ENCODE measurements around the gene TCP11L2.
"Not testable (repeated sequence)": the region's sequence is repeated elsewhere in the genome, so short reads cannot be mapped to it uniquely, and the experiment has no call there.

TCP11L2 gene

DNA sequence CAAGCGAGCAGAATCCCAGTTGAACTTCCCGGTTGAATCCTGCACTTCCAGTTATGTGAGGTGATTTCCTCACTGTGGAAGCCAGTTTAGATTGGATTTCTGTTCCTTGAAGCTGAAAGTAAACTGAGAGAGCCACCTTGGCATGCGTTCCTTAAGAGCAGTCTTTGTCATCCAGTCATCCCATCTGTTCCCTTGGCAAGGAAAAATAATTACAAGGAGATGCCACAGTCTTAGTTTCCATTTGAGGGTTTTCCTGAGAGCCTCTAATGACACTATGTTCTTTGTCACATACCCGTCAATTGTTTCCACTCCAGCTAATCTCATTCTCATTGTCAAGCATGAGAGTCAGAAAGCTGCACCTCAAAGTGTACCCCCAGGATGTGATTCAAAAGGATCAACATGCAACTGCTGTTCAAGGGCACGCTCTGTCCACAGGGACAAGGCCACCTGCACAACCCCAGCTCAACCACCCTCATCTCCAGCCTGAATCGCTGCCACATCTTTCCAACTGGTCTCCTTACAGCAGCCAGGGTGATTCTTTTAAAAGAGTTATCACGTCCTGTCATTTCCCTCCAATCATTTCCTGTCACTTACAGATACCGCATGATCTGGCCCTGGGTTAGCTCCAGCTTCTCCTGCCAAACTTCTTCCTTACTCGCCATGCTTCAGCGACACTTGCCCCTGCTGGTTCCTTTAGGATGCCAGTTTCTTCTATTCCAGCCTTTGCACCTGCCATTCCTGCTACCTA lies 18.0 kb upstream of the TCP11L2 start:
- no peak for DNase-seq (ENCODE audit: low read depth in 2 of 2)

DNA sequence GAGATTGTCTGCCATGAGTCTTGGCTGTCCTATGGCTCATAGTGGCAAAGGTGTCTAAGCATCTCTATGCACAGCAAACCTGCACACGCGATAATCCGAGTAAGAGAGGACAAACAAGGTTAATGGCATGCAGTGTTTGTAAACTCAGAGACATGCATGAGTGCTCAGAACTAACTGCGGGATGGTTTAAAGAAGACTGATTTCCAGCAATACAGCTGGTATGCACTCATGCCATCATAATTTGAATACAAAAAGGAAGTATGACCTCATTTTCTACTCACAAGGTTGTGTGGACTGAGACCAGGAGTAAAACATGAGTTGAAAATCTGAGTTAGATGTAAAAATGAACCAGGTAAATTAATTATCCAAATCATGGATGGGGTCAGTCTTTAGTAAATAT lies 16.6 kb upstream of the TCP11L2 start:
- no peak for DNase-seq (ENCODE audit: low read depth in 2 of 2)

DNA sequence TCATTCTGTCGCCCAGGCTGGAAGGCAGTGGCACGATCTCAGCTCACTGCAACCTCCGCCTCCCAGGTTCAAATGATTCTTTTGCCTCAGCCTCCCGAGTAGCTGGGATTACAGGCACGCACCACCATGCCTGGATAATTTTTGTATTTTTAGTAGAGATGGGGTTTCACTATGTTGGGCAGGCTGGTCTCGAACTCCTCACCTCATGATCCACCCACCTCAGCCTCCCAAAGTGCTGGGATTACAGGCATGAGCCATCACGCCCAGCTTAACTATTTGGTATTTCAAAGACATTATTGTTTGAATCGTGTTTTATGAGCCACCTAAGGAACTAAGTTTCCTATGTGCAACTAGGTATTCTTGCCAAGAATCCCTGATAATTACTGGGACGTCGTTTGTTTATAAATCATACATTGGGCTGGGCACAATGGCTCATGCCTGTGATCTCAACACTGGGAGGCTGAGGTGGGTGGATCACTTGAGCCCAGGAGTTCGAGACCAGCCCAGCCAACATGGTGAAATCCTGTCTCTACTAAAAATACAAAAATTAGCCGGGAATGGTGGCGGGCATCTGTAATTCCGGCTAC lies 15.9 kb upstream of the TCP11L2 start:
- not testable (repeated sequence) for DNase-seq (ENCODE audit: low read depth in 2 of 2)

DNA sequence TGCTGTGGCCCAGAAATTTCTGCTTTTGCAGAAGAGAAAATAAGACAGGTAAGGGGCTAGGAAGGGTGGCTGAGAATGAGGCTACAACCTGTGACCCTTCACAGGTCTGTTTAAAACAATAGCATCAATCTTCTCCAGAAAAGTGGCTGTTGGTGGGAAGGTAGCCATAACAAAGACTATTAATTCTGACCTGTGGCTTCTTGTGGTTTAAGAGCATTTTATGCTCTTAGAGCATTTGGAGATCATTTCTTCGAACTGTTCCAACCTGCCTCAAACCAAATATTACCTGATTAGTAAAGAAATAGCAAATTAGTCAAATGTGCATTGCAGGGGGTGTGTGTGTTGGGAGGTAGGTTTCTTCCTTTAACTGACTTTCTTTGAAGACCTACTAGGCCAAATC lies 15.2 kb upstream of the TCP11L2 start:
- no peak for DNase-seq (ENCODE audit: low read depth in 2 of 2)

DNA sequence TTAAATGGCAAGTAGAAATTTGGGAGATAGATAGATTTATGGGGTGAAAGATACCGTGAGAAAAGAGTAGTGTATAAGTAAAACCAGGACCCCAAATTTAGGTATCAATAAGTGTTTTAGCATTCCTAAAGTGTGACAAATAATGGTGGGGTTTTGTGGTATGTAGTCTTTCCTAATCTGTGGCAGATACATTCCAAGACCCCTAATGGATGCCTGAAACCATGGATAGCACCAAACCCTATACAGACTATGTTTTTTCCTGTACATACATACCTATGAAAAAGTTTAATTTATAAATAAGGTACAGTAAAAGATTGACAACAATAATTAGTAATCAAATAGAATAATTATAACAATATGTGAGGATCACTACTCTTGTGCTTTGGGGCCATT lies 14.4 kb upstream of the TCP11L2 start:
- DNase-seq (ENCODE audit: low read depth in 2 of 2), result no peak

DNA sequence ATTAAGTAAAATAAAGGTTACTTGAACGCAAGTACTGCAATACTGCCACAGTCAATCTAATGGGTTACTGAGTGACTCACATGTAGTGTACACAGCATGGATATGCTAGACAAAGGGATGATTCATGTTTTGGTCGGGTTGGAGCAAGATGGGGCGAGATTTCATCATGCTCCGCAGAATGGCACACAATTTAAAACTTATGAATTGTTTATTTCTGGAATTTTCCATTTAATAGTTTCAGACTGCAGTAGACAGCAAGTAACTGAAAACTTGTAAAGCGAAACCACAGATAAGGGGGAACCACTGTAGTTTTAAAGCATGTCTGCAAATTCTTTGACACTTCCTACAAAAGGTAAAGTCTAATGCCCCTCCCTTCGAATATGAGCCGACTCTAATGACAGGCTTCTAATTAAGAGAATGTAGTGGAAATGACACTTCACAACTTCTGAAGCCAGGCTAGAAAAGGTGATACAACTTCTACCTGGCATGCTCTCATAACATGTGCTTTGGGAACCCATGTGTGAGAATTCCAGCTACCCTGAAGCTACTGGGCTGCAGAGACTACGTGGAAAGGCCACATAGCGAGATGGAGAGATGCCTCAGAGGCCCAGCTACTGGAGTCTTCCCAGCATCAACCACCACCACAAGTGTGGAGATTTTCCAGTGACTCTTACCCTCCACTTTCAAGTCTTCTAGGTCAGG lies 13.9 kb upstream of the TCP11L2 start:
- DNase-seq (ENCODE audit: low read depth in 2 of 2), result peak in 1 of 2 donors; percentile 11

DNA sequence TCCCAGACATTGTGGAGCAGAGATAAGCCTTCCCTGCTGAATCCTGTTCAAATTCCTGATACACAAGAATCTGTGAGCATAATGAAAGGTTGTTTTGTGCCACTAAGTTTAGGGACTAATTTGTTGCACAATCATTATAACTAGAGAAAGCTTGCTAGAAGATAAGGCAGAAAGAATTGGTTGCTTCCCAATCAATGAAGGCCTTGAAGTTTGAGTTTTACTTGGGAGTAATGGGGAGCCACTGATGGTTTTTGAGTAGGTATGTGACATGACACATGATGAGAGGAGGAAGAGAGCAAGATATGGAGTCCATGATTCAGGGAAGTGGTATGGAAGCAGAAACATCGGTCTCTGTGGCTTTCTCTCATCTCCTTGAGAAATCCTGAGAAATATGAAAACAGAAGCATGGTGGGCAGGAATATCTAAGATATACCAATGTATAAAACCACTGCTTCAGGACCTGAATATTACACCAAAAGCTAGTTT lies 13.3 kb upstream of the TCP11L2 start:
- DNase-seq (ENCODE audit: low read depth in 2 of 2), result no peak

DNA sequence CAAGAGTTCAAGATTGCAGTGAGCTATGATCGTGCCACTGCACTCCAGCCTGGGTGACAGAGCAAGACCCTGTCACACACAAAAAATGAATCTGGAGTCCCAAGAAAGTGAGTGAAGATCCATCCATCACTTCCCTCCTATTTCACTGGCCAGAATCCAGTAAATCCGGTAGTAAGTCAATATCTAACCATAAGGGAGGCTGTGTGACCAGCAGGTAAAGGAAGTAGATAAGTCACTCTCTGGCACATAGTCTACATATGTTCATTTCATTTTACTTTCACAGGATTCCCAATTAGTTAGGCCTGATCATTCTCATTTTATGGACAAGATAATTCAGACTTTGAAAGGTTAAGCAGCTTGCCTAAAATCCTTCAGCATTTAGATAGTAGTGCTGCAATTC lies 11.9 kb upstream of the TCP11L2 start:
- DNase-seq (ENCODE audit: low read depth in 2 of 2), result no peak

DNA sequence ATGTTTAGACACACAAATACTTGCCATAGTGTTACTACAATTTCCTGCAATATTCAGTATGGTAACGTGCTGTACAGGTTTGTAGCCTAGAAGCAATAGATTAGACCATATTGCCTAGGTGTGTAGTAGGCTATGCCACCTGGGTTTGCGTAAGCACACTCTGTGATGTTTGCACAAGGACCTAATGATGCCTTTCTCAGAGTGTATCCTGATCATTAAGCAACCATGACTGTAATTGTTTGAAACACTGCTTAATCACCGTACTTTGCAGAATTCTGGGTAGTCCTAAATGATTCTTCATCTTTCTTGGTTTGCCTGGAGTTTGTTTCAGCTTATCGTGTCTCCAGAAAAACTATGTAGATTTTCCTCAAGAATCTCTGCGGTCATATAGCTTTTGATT lies 11.2 kb upstream of the TCP11L2 start:
- no peak for DNase-seq (ENCODE audit: low read depth in 2 of 2)

DNA sequence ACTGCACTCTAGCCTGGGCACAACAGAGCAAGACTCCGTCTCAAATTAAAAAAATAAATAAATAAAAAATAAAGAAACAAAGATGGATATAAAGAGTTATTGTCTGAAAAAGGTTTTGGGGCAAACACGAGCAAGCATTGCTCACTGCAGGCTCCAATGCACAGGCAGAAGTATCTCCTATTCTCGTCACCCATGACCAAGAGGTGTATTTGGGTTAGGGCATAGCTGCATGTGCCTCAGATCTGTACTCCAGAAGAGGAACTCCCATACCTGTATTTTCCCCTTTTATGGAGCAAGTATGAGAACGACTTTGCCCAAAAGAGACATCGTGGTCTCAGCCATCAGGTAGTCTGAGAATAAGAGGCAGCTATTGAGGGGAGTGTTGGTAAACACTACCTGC lies 10.2 kb upstream of the TCP11L2 start:
- no peak for DNase-seq (ENCODE audit: low read depth in 2 of 2)

DNA sequence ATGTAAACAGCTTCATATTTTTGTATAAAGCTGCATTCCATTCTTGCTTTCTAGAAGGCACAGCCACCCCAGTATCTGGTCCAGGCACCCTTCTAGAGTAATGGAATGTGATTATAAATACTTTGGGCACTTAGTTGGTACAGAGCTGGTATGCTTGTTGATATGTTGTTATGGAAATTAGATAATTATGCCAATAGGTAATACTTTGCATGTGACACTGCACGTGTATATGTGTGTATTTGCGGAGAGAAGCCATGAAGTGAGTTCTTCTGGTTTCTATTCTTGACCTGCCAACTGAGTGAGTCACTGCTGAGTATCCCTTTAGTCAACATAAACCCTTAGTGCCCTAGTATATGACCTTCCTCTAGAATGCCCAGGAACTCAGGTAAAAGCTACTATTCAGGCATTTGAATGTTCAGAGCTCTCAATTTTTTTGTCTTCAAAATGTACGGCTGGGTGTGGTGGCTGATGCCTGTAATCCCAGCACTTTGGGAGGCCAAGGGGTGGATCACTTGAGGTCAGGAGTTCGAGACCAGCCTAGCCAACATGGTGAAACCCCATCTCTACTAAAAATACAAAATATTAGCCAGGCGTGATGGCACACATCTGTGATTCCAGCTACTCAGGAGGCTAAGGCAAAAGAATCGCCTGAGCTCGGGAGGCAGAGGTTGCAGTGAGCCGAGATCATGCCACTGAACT lies 6.2 kb upstream of the TCP11L2 start:
- DNase-seq (ENCODE audit: low read depth in 2 of 2), result no peak

DNA sequence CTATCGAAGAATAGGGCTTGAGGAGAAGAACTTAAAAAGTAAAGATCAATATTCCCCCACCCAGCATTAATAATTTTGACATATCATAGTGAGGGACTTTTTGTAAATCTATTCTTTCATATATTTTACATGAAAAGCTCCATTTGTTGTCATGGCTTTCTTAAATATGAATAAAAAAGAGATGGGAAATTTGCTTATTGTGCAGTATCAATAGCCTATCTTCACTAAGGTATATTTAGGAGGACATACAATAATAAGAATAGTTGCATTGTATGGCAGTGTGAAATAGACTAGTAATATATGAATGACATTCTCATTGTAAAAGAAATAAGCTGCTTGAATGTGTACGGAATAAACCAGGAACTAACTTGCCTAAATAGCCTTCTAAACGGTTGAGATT lies 5.5 kb upstream of the TCP11L2 start:
- DNase-seq (ENCODE audit: low read depth in 2 of 2), result no peak

DNA sequence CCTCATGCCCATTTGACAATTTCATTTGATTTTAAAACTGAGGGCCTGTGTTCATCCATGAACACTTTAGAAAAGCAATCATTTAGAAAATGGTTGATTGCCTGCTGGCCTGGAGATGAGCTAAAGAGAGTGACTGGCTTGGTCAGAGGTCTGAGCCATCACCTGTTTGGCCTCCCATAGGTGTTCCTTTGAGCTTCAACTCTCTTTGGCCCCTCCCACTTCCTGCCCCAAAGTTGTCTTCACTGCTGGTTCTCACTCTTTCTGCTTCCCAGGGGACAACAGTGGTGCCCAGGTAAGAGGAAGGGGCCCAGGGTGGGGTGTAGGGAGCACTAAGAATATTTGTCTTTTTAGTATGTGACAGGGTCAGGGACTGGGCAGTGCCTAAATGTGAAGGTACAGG lies 4.9 kb upstream of the TCP11L2 start:
- DNase-seq (ENCODE audit: low read depth in 2 of 2), result no peak

DNA sequence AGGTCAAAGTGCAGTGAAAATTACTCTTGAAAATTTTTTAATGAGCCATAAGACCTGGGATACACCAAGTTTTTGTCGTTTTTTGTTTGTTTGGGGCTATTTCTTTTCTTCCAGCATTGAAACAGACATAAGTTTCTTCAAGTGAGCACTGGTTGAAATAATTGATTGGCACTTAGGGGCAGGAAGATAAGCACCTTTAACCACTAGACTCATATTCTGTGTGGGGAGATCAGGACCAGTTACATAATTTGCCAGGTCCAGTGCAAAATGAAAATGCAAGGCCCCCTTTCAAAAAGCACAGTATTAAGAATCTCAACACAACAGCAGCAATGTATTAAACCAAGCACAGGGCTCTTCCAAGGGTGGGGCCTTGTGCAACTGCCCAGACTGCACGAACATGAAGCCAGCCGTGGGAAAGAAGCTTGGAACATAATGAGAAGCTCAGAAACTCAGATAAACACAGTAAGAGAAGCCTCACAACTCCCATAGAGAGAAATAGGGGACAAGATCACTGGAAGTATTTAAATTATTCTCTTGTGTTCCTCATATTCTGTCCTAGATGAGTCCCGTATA lies 3.2 kb upstream of the TCP11L2 start:
- DNase-seq (ENCODE audit: low read depth in 2 of 2), result no peak

DNA sequence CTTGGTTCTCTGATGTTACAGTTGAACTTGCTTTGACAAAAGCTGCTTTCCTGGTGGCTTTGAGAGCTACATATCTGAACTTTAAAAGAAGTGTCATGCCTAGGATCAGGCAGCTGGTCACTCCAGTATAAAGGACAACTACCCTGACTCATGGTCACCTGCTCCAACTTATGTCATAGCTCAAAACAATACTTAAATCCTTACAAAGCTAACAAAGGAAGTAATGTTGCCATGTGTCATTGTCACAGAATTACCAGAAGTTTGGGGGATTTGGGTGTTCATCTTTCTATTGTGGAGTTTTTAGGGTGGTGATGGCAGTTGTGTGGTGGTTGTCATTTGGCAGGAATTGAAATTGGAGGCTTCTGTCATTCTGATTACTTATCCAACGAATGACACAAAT lies 1.8 kb upstream of the TCP11L2 start:
- DNase-seq (ENCODE audit: low read depth in 2 of 2), result no peak

DNA sequence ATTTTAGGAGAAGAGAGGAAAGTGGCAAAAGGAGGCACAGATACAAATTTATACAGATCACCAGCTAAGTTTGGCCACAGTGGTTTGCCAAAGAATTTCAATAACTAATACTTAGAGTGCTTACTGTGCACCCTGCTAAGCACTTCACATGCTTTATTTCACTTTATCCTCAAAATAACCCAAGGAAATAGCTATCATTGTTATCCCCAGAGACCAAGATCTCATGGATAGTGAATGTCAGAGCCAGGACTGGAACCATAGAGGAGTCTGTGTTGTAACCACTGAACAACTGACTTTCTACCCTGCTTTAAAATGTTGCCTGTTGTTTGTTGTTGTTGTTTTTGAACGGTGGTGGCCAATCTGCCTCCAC lies 1.3 kb upstream of the TCP11L2 start:
- DNase-seq (ENCODE audit: low read depth in 2 of 2), result no peak

DNA sequence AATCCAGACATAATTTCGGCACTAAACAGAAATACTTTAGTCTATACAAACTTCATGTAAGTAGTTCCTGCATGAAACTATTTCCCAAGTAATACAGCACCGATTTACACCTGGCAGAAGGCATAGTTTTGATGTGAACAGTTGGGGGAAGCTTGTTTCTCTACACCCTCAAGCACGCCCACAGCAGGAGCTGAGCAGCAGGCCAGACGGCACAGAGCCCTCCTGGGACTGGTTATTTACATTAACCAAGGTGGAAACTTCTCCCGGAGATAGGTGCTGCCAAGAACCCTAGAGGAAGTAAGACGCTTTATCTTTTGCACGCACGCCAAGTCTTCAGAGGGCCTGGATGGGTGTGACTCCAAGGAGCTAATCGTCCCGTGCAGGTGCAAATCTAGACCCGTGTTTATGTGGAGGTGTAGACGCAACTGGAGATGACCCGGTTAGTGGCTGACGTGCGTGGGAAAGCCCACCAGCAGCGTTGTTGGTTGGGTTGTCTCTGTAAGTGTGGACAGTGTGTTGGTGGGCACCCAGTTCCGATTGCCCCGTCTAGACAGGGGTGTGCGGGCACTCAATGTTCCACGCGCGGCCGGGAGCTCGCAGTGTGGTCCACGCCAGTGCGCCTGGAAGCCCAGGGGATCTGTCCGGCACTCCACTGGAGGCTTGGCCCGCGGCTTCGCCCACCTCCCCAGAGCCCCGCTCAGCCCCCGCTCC lies 767 bp upstream of the TCP11L2 start:
- DNase-seq (ENCODE audit: low read depth in 2 of 2), result peak; percentile 17 to 40

DNA sequence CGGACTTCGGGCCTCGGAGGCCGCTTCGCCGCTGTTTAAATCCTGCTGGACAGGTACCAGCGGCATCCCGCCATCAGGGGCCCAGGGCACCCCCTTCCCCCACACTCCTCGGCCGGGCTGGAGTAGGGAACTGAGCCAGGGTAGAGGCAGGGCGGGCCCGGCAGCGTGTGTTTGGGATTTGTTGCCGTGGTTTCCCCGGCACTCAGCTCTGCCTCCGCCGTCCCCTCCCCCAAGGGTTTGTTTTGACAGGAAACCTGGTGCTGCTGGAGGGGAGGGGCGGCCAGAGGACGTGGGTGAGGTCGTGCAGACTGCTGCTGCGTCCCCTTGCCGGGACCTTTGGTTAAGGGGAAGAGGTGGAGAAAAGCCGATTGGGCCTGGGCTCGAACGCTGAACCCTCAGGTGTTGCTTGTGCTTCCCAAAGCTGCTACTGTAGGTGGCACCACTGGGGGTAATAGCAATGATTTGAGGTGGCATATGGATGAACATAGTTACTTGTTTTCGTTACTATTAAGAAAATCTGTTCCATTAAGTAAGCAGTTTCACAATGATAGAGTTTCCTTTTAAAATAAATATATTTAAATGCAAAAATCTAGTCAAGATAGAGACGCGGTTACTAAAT lies 778 bp downstream of the TCP11L2 start:
- DNase-seq (ENCODE audit: low read depth in 2 of 2), result peak; percentile 29 to 53

DNA sequence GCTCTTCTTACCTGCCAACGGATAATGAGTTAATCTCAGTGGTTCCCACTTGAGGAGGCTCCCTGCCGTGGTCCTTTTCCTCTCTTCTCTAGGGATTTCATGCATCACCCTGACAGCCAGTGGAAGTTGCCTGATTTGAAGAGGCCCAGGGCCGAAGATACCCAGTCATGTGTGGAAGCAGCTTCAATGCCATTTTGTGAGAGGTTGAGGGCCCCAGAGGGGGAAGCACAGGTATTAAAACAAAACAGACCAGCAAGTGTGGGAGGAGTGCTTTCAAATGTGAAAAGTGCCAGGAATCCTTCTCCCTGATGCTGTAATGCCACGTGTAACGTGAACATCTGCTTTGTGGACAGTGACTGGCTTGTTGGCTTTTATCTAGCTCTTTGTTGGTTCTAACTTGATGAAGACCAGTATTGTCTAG lies 1.5 kb downstream of the TCP11L2 start:
- DNase-seq (ENCODE audit: low read depth in 2 of 2), result no peak

DNA sequence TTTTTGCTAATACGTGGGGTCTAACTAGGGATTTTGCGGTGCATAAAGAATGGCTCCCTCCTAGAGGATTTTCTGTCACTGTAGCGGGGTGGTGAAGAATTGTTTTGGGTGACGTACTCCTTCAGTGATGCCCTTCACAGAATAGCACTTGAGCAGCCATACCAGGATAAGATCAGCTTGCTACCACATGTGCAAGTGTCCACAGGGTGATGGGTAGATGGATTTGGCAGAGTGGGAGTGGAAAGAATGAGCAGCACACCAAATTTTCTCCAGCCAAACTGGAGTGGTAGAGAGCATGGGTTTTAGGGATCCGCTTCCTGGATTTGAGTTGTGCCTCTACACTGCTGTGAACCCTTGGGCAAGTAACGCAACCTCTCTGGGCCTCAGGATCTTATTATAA lies 2.3 kb downstream of the TCP11L2 start:
- no peak for DNase-seq (ENCODE audit: low read depth in 2 of 2)

DNA sequence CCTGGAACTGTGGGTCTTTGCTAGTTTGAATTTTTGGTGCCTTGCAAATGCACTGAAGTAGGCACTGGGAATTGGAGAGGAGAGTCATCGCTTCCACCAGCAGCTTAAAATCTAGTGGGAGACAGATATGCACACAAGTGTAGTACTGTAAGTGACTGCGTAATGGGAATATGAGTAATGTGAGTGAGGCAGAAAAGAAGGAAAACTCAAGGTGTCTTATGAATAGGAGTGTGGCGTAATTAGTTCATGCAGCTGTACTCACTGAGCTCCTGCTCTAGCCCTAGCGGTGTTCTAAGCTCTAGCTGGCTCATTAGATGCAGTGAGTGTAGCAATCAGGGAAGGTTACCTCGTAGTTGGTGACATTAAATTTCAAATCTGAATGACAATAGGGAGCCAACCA lies 2.8 kb downstream of the TCP11L2 start:
- DNase-seq (ENCODE audit: low read depth in 2 of 2), result no peak

All from activated CD8-positive, alpha-beta memory T cell treated with anti-CD3 and anti-CD28 coated beads for 4 hours (primary cell).